ENCODE results near the gene UBE2F.

- no peak for TF ChIP-seq CTCF (conservative IDR thresholded peaks at IDR 0.05 in 1 of 2, IDR thresholded peaks at IDR 0.05 in 1 of 2; ENCODE audit: low read depth in 1 of 2, low read length in 2 of 2)
- TF ChIP-seq EZH2 (IDR thresholded peaks at IDR 0.05; ENCODE audit: low read length, missing control alignments), result no peak
Observed at GRCh38 chr2:237952851-237953250, 14.0 kb upstream of the UBE2F start.

Measured in fibroblast of lung (primary cell).